ENCODE results near the gene SRSF9. TPM values are rescaled to one million over a fixed set of nuclear protein-coding genes. Genes with fewer than 3 reads are reported as not detected.
A peak's percentile ranks its signal among the peaks of the same experiment; 100 is the strongest.
"Not testable (repeated sequence)": the region's sequence is repeated elsewhere in the genome, so short reads cannot be mapped to it uniquely, and the experiment has no call there.

The SRSF9 gene
- total RNA-seq, 3 donors from 2014 or later (not counting 1 experiment from before 2014, with no cell fraction given): 175 to 191 (median 179) TPM

GRCh38 chr12:120453977-120454376 is 15.6 kb downstream of the SRSF9 start:
- no peaks in the 10 kb centered on the region for H3K36me3 Mint-ChIP-seq
- H3K9me3 Mint-ChIP-seq: no peaks in the 10 kb centered on the region

GRCh38 chr12:120453060-120453750 is 16.3 kb downstream of the SRSF9 start:
- Mint-ChIP-seq H3K4me1 (peaks cover 0 to 5% of the 10 kb centered on the region in 2 donors), H3K27me3 (ENCODE audit: low read depth in 2 of 2) (no peaks in the 10 kb centered on the region), H3K4me3 (no peak overlapping the region), H3K9me3 (no peaks in the 10 kb centered on the region), H3K36me3 (no peaks in the 10 kb centered on the region), H3K27ac (peak overlapping the region in 1 of 2 donors; percentile 16)
- no peak overlapping the region for H3K27ac ChIP-seq (ENCODE audit: low read length)
- no peak for DNase-seq
- 98% methylated on average over 3 of the region's 3 CpGs for WGBS (ENCODE audit: insufficient coverage)
- no peaks in the 10 kb centered on the region for H3K27me3 ChIP-seq (ENCODE audit: control insufficient read depth, insufficient read depth, low read length)
- H3K36me3 ChIP-seq (ENCODE audit: control insufficient read depth, insufficient read depth, low read length): peaks cover 23% of the 10 kb centered on the region
- no peak for TF ChIP-seq CTCF (IDR thresholded peaks at IDR 0.05)
- intact Hi-C loops (cut with micrococcal nuclease): loop anchor here (5.0 kb wide), 1 partner anchor 44 kb away; the partner anchor contains the start of gene DYNLL1
- H3K4me3 ChIP-seq (ENCODE audit: low read length): no peak overlapping the region
- H3K4me1 ChIP-seq (ENCODE audit: control insufficient read depth, insufficient read depth, low read length): no peaks in the 10 kb centered on the region
- no peaks in the 10 kb centered on the region for H3K9me3 ChIP-seq (ENCODE audit: control insufficient read depth, insufficient read depth, low read length)
- no peak for ATAC-seq

More at GRCh38 chr12:120453977-120454376, 15.6 kb downstream of the SRSF9 start:
- H3K27me3 ChIP-seq (ENCODE audit: control insufficient read depth, insufficient read depth, low read length): no peaks in the 10 kb centered on the region
- H3K4me1 Mint-ChIP-seq: peaks cover 0 to 5% of the 10 kb centered on the region in 2 donors
- H3K4me1 ChIP-seq (ENCODE audit: control insufficient read depth, insufficient read depth, low read length): no peaks in the 10 kb centered on the region
- peaks cover 29% of the 10 kb centered on the region for H3K36me3 ChIP-seq (ENCODE audit: control insufficient read depth, insufficient read depth, low read length)
- DNase-seq (peak in 1 of 2 donors; percentile 64), ATAC-seq (peak; percentile 79 to 96 (median 93))
- peak; percentile 70 for TF ChIP-seq CTCF (IDR thresholded peaks at IDR 0.05)
- H3K9me3 ChIP-seq (ENCODE audit: control insufficient read depth, insufficient read depth, low read length): no peaks in the 10 kb centered on the region
- no peaks in the 10 kb centered on the region for H3K27me3 Mint-ChIP-seq (ENCODE audit: low read depth in 2 of 2)
- intact Hi-C loops (cut with micrococcal nuclease): loop anchor here (5.0 kb wide), 1 partner anchor 43 kb away; the partner anchor contains the start of gene DYNLL1
- peak overlapping the region; percentile 16 to 29 for H3K27ac Mint-ChIP-seq
- 87% methylated on average over 4 of the region's 4 CpGs for WGBS (ENCODE audit: insufficient coverage)
- no peak overlapping the region for H3K4me3 ChIP-seq (ENCODE audit: low read length)
- no peak overlapping the region for H3K4me3 Mint-ChIP-seq
- no peak overlapping the region for H3K27ac ChIP-seq (ENCODE audit: low read length)

GRCh38 chr12:120452524-120452923 is 17.0 kb downstream of the SRSF9 start:
- H3K27me3 ChIP-seq (ENCODE audit: control insufficient read depth, insufficient read depth, low read length); DNase-seq; H3K9me3 Mint-ChIP-seq; H3K4me3 ChIP-seq (ENCODE audit: low read length); H3K27ac Mint-ChIP-seq; H3K9me3 ChIP-seq (ENCODE audit: control insufficient read depth, insufficient read depth, low read length); H3K4me3 Mint-ChIP-seq; H3K27me3 Mint-ChIP-seq (ENCODE audit: low read depth in 2 of 2); H3K36me3 Mint-ChIP-seq; H3K4me1 ChIP-seq (ENCODE audit: control insufficient read depth, insufficient read depth, low read length); H3K4me1 Mint-ChIP-seq; H3K27ac ChIP-seq (ENCODE audit: low read length); ATAC-seq: not testable (repeated sequence)
- peaks cover 22% of the 10 kb centered on the region for H3K36me3 ChIP-seq (ENCODE audit: control insufficient read depth, insufficient read depth, low read length)
- over 99% methylated on average over 5 of the region's 5 CpGs for WGBS (ENCODE audit: insufficient coverage)
- intact Hi-C loops (cut with micrococcal nuclease): loop anchor here (5.0 kb wide), 1 partner anchor 45 kb away; the partner anchor contains the start of gene DYNLL1

GRCh38 chr12:120447992-120448391 is 21.6 kb downstream of the SRSF9 start:
- H3K4me1 Mint-ChIP-seq: peaks cover 25 to 27% of the 10 kb centered on the region in 2 donors
- H3K9me3 ChIP-seq (ENCODE audit: control insufficient read depth, insufficient read depth, low read length): no peaks in the 10 kb centered on the region
- no peak for ATAC-seq
- peaks cover 18% of the 10 kb centered on the region for H3K36me3 ChIP-seq (ENCODE audit: control insufficient read depth, insufficient read depth, low read length)
- intact Hi-C loops (cut with micrococcal nuclease): loop anchor here (2.0 kb wide), 1 partner anchor 87 kb away; the partner anchor contains the start of gene RNF10
- no peaks in the 10 kb centered on the region for H3K9me3 Mint-ChIP-seq
- no peak overlapping the region for H3K4me3 ChIP-seq (ENCODE audit: low read length)
- peaks cover 21% of the 10 kb centered on the region for H3K4me1 ChIP-seq (ENCODE audit: control insufficient read depth, insufficient read depth, low read length)
- H3K27me3 Mint-ChIP-seq (ENCODE audit: low read depth in 2 of 2): no peaks in the 10 kb centered on the region
- H3K27ac ChIP-seq (ENCODE audit: low read length): no peak overlapping the region
- H3K36me3 Mint-ChIP-seq: no peaks in the 10 kb centered on the region
- peak overlapping the region; percentile 99 for H3K4me3 Mint-ChIP-seq
- DNase-seq: no peak
- H3K27me3 ChIP-seq (ENCODE audit: control insufficient read depth, insufficient read depth, low read length): no peaks in the 10 kb centered on the region
- over 99% methylated on average over 4 of the region's 4 CpGs for WGBS (ENCODE audit: insufficient coverage)
- TF ChIP-seq CTCF (IDR thresholded peaks at IDR 0.05): no peak
- peak overlapping the region in 1 of 2 donors; percentile 95 for H3K27ac Mint-ChIP-seq

GRCh38 chr12:120446844-120447178 is 22.7 kb downstream of the SRSF9 start:
- peak in 1 of 3 donors; percentile 34 for ATAC-seq
- Mint-ChIP-seq H3K4me1 (peaks cover 25 to 27% of the 10 kb centered on the region in 2 donors), H3K27ac (peak overlapping the region; percentile 95 to 96), H3K4me3 (peak overlapping the region; percentile 99)
- not testable (repeated sequence) for H3K36me3 Mint-ChIP-seq; H3K27me3 Mint-ChIP-seq (ENCODE audit: low read depth in 2 of 2); H3K27me3 ChIP-seq (ENCODE audit: control insufficient read depth, insufficient read depth, low read length); H3K9me3 Mint-ChIP-seq; DNase-seq; H3K9me3 ChIP-seq (ENCODE audit: control insufficient read depth, insufficient read depth, low read length)
- H3K4me3 ChIP-seq (ENCODE audit: low read length): peak overlapping the region; percentile 91
- WGBS (ENCODE audit: insufficient coverage): 10% methylated on average over 16 of the region's 17 CpGs
- peaks cover 21% of the 10 kb centered on the region for H3K4me1 ChIP-seq (ENCODE audit: control insufficient read depth, insufficient read depth, low read length)
- intact Hi-C loops (cut with micrococcal nuclease): loop anchor here (1.0 to 2.0 kb wide), 2 partner anchors 9 to 88 kb away; partner anchors contain the start of genes COX6A1 and RNF10
- peaks cover 22% of the 10 kb centered on the region for H3K36me3 ChIP-seq (ENCODE audit: control insufficient read depth, insufficient read depth, low read length)
- peak overlapping the region; percentile 85 for H3K27ac ChIP-seq (ENCODE audit: low read length)

Data from natural killer cell (primary cell).